GM23338 (cell line): ENCODE results near the gene PXDN. TPM values are rescaled to one million over a fixed set of nuclear protein-coding genes. Genes with fewer than 3 reads are reported as not detected.

Source experiments
- ATAC-seq: fragments of 200-7000 bp; cut with Tn5 transposase; 3 replicates; pipeline ENCODE4 v1.9.1; 2020
- DNase-seq: peaks from one replicate; pipeline ENCODE4 v3.0.0-alpha.2; 2015; ENCODE audit warnings: low spot score
- H2AFZ ChIP-seq: fragments of 200-600 bp; sonication (generic); 2 replicates; pipeline ENCODE4 v1.8.0; 2016; ENCODE audit warnings: antibody characterized with exemption, mild to moderate bottlenecking, moderate library complexity
- H3F3A ChIP-seq: fragments of 200-600 bp; sonication (generic); replicated peaks from 2 replicates; pipeline ENCODE4 v1.8.0; 2017; ENCODE audit warnings: antibody characterized with exemption, mixed run types, low read depth
- H3K27ac ChIP-seq: fragments of 200-600 bp; sonication (generic); 2 replicates; pipeline ENCODE4 v1.6.1; 2016; ENCODE audit warnings: low read depth
- H3K27me3 ChIP-seq: fragments of 200-600 bp; sonication (generic); 2 replicates; pipeline ENCODE4 v1.8.0; 2016; ENCODE audit warnings: mild to moderate bottlenecking, mixed run types, moderate library complexity; ENCODE audit not compliant: insufficient read depth
- H3K36me3 ChIP-seq: fragments of 200-600 bp; sonication (generic); 2 replicates; pipeline ENCODE4 v1.8.0; 2016; ENCODE audit warnings: mild to moderate bottlenecking; ENCODE audit not compliant: insufficient read depth
- H3K4me1 ChIP-seq: fragments of 200-600 bp; sonication (generic); 2 replicates; pipeline ENCODE4 v1.8.0; 2016; ENCODE audit warnings: mild to moderate bottlenecking, moderate library complexity; ENCODE audit not compliant: insufficient read depth
- H3K4me2 ChIP-seq: fragments of 200-600 bp; sonication (generic); 2 replicates; pipeline ENCODE4 v1.7.1; 2017; ENCODE audit warnings: mixed run types
- H3K4me3 ChIP-seq: fragments of 200-600 bp; sonication (generic); 2 replicates; pipeline ENCODE4 v1.6.1; 2016; ENCODE audit warnings: mixed run types
- H3K79me2 ChIP-seq: fragments of 200-600 bp; sonication (generic); replicated peaks from 2 replicates; pipeline ENCODE4 v1.8.0; 2017; ENCODE audit warnings: mild to moderate bottlenecking; ENCODE audit not compliant: insufficient read depth
- H3K9me2 ChIP-seq: fragments of 200-600 bp; sonication (generic); 2 replicates; pipeline ENCODE4 v1.8.0; 2017; ENCODE audit not compliant: insufficient read depth
- H4K20me1 ChIP-seq: fragments of 200-600 bp; sonication (generic); replicated peaks from 2 replicates; pipeline ENCODE4 v1.8.0; 2017; ENCODE audit warnings: mild to moderate bottlenecking; ENCODE audit not compliant: insufficient read depth
- H3K27ac Mint-ChIP-seq: 2 replicates; pipeline ENCODE4 v1.8.0; 2020; ENCODE audit warnings: inconsistent platforms, mild to moderate bottlenecking, moderate library complexity, mixed read lengths
- H3K27me3 Mint-ChIP-seq: 3 replicates; pipeline ENCODE4 v1.8.0; 2022; ENCODE audit warnings: low read depth, mild to moderate bottlenecking, moderate library complexity, mixed read lengths, inconsistent platforms; ENCODE audit not compliant: insufficient read depth, poor library complexity
- H3K36me3 Mint-ChIP-seq: 3 replicates; pipeline ENCODE4 v1.8.0; 2021; ENCODE audit warnings: low read depth, mild to moderate bottlenecking, inconsistent platforms, moderate library complexity, mixed read lengths
- H3K4me1 Mint-ChIP-seq: 3 replicates; pipeline ENCODE4 v1.8.0; 2020; ENCODE audit warnings: mild to moderate bottlenecking, inconsistent platforms, mixed read lengths
- H3K4me3 Mint-ChIP-seq: 3 replicates; pipeline ENCODE4 v1.8.0; 2021; ENCODE audit warnings: moderate library complexity, mild to moderate bottlenecking, inconsistent platforms, mixed read lengths
- H3K9me3 Mint-ChIP-seq: 3 replicates; pipeline ENCODE4 v1.8.0; 2020; ENCODE audit warnings: moderate library complexity, mild to moderate bottlenecking, inconsistent platforms, mixed read lengths
- CREB1 ChIP-seq: fragments of 250-450 bp; sonication (Bioruptor Pico); IDR thresholded peaks from 2 replicates; pipeline ENCODE4 v1.5.0; 2020; ENCODE audit warnings: low read depth, mild to moderate bottlenecking, moderate library complexity
- CTCF ChIP-seq, 2 experiments: fragments of 200-600 bp in 1 of 2; sonication (generic) in 1 of 2; conservative IDR thresholded peaks; 2 replicates each; pipeline versions ENCODE4 v1.5.1 to v1.6.1; 2016 to 2017; ENCODE audit warnings: antibody characterized with exemption in 2 of 2, low read depth in 2 of 2, mild to moderate bottlenecking in 2 of 2, moderate library complexity in 1 of 2
- ETS1 ChIP-seq: IDR thresholded peaks from 2 replicates; pipeline ENCODE4 v1.6.1; 2016; ENCODE audit warnings: antibody characterized with exemption
- EZH2 ChIP-seq: fragments of 200-600 bp; sonication (generic); IDR thresholded peaks from one replicate; pipeline ENCODE4 v1.8.0; 2017; ENCODE audit warnings: antibody characterized with exemption, mild to moderate bottlenecking, low read depth; ENCODE audit not compliant: unreplicated experiment
- EZH2phosphoT487 ChIP-seq: fragments of 200-600 bp; sonication (generic); IDR thresholded peaks from one replicate; pipeline ENCODE4 v1.8.1; 2018; ENCODE audit warnings: antibody characterized with exemption; ENCODE audit not compliant: unreplicated experiment
- JUNB ChIP-seq: IDR thresholded peaks from one replicate; pipeline ENCODE4 v1.6.1; 2016; ENCODE audit warnings: antibody characterized with exemption; ENCODE audit not compliant: unreplicated experiment
- NANOG ChIP-seq: IDR thresholded peaks from 2 replicates; pipeline ENCODE4 v1.6.1; 2016; ENCODE audit warnings: antibody characterized with exemption, borderline replicate concordance
- POLR2AphosphoS5 ChIP-seq: IDR thresholded peaks from 2 replicates; pipeline ENCODE4 v1.6.1; 2016; ENCODE audit warnings: antibody characterized with exemption, low read depth
- STAT1 ChIP-seq: IDR thresholded peaks from one replicate; pipeline ENCODE4 v1.6.1; 2016; ENCODE audit warnings: antibody characterized with exemption; ENCODE audit not compliant: unreplicated experiment
- ZNF331 ChIP-seq: fragments of 250-450 bp; sonication (Bioruptor Pico); IDR thresholded peaks from 2 replicates; pipeline ENCODE4 v1.5.0; 2020; ENCODE audit warnings: low read depth, mild to moderate bottlenecking, moderate library complexity
- polyA plus RNA-seq: library from polyadenylated mRNA; unstranded; fragments of >200 nt; fragmentation: Nextera tagmentation; extraction: Ambion mirVana; gene quantifications from 2 replicates; pipeline ENCODE4 v1.2.1, GENCODE V29; 2016
- total RNA-seq: library from RNA; depleted of rRNA; stranded (reverse); fragments of >200 nt; shearing (Covaris generic); gene quantifications from 2 replicates; pipeline ENCODE4 v1.2.3, GENCODE V29; 2014

The PXDN gene
- total and polyA plus RNA-seq, 2 experiments from 2014 or later = 42.2 to 225 TPM

GRCh38 chr2:1750270-1750932, 6.1 kb upstream of the PXDN start:
- Histone ChIP-seq H4K20me1 (no peaks in the 10 kb centered on the region), H2AFZ (no peak overlapping the region), H3F3A (no peaks in the 10 kb centered on the region), H3K4me2 (no peak overlapping the region), H3K36me3 (no peaks in the 10 kb centered on the region), H3K9me2 (no peaks in the 10 kb centered on the region), H3K4me3 (no peak overlapping the region), H3K27me3 (peaks cover 35% of the 10 kb centered on the region), H3K27ac (no peak overlapping the region), H3K4me1 (peaks cover 2% of the 10 kb centered on the region; the same call in 1 of the 2 replicates), H3K79me2 (no peaks in the 10 kb centered on the region)
- Mint-ChIP-seq H3K9me3 (peaks cover 27% of the 10 kb centered on the region), H3K27ac (no peak overlapping the region), H3K4me3 (no peak overlapping the region), H3K36me3 (peaks cover 31% of the 10 kb centered on the region), H3K27me3 (peaks cover 23% of the 10 kb centered on the region), H3K4me1 (peaks cover 6% of the 10 kb centered on the region)
- TF ChIP-seq EZH2phosphoT487 (no peak), ETS1 (no peak), POLR2AphosphoS5 (no peak), EZH2 (no peak), CTCF (conservative IDR thresholded peaks at IDR 0.05; ENCODE audit: low read depth in 2 of 2) (no peak), JUNB (no peak), ZNF331 (CRISPR knock-in tag) (no peak), NANOG (no peak), STAT1 (no peak), CREB1 (no peak)
- no peak for ATAC-seq
- DNase-seq = no peak

- no peak overlapping the region for H2AFZ ChIP-seq
- no peaks in the 10 kb centered on the region for H3K9me2 ChIP-seq
- peaks cover 8% of the 10 kb centered on the region for H3K4me1 ChIP-seq
- peaks cover 10% of the 10 kb centered on the region for H3K4me1 Mint-ChIP-seq
- no peak overlapping the region for H3K27ac Mint-ChIP-seq
- peaks cover 25% of the 10 kb centered on the region for H3K36me3 Mint-ChIP-seq
- H3K4me2 ChIP-seq = no peak overlapping the region
- H3K79me2 ChIP-seq = no peaks in the 10 kb centered on the region
- H3K27me3 ChIP-seq = peaks cover 43% of the 10 kb centered on the region
- no peaks in the 10 kb centered on the region for H3K36me3 ChIP-seq
- ATAC-seq (no peak), DNase-seq (no peak)
- peaks cover 25% of the 10 kb centered on the region for H3K27me3 Mint-ChIP-seq
- H3K9me3 Mint-ChIP-seq = peaks cover 19% of the 10 kb centered on the region
- H3F3A ChIP-seq = no peaks in the 10 kb centered on the region
- no peaks in the 10 kb centered on the region for H4K20me1 ChIP-seq
- no peak overlapping the region for H3K4me3 Mint-ChIP-seq
- H3K4me3 ChIP-seq = no peak overlapping the region
- H3K27ac ChIP-seq = no peak overlapping the region
- TF ChIP-seq ETS1 = no peak
- no peak for TF ChIP-seq CTCF (conservative IDR thresholded peaks at IDR 0.05; ENCODE audit: low read depth in 2 of 2)
- TF ChIP-seq STAT1 = no peak
- TF ChIP-seq ZNF331 (CRISPR knock-in tag) = no peak
- no peak for TF ChIP-seq JUNB
- no peak for TF ChIP-seq EZH2
- TF ChIP-seq POLR2AphosphoS5 = no peak
- TF ChIP-seq NANOG = no peak
- no peak for TF ChIP-seq CREB1
- TF ChIP-seq EZH2phosphoT487 = no peak
These were observed 5.3 kb upstream of the PXDN start for GRCh38 chr2:1749489-1750119.
